ENCODE results near the gene GSK3B. TPM values are rescaled to one million over a fixed set of nuclear protein-coding genes. Genes with fewer than 3 reads are reported as not detected.
A peak's percentile ranks its signal among the peaks of the same experiment; 100 is the strongest.

The GSK3B gene
- polyA plus RNA-seq, 3 donors, result 16.2 to 20.6 (median 20.5) TPM

DNA sequence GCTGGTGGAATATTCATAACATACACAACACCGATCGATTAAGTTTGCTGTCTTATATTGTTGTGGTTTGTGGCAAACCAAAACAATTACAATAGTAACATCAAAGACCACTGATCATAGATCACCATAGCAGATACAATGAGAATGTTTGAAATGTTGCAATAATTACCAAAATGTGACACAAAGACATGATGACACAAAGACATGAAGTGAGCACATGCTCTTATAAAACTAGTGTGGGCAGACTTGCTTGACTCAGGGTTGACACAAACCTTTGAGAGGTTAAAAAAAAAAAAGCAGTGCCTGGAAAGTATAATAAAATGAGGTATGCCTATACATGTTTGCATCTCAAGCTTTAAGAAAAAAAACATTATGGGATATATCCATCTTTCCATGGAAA lies 182.0 kb downstream of the GSK3B start:
- Histone ChIP-seq H3K9me3 (replicated peaks in 1 of 2; ENCODE audit: control insufficient read depth in 1 of 2, insufficient read depth in 1 of 2, low read length in 2 of 2) (no peaks in the 10 kb centered on the region), H2AFZ (ENCODE audit: insufficient read depth, low read depth, low read length, poor library complexity, severe bottlenecking) (no peak overlapping the region), H3K27me3 (ENCODE audit: control insufficient read depth in 2 of 2, insufficient read depth in 2 of 2, low read length in 2 of 2) (no peaks in the 10 kb centered on the region), H3K4me2 (replicated peaks; ENCODE audit: extremely low read depth, low read length, poor library complexity, severe bottlenecking) (no peak overlapping the region), H3K79me2 (ENCODE audit: insufficient read depth, low read length) (no peaks in the 10 kb centered on the region), H3K4me1 (ENCODE audit: control insufficient read depth in 1 of 2, insufficient read depth in 2 of 2, low read length in 2 of 2) (no peaks in the 10 kb centered on the region), H3K4me3 (replicated peaks in 1 of 3; ENCODE audit: low read depth in 2 of 3, low read length in 3 of 3) (no peak overlapping the region), H4K20me1 (ENCODE audit: insufficient read depth, low read length) (no peaks in the 10 kb centered on the region), H3K9ac (ENCODE audit: insufficient read depth, low read length, poor library complexity, severe bottlenecking) (no peak overlapping the region), H3K27ac (ENCODE audit: low read depth in 1 of 2, low read length in 2 of 2) (no peak overlapping the region), H3K36me3 (replicated peaks in 1 of 2; ENCODE audit: control insufficient read depth in 1 of 2, insufficient read depth in 2 of 2, low read length in 2 of 2) (peaks cover 32 to 87% of the 10 kb centered on the region in 2 donors)
- Mint-ChIP-seq H3K4me3 (no peak overlapping the region), H3K27me3 (ENCODE audit: low read depth in 3 of 3) (no peaks in the 10 kb centered on the region), H3K9me3 (no peaks in the 10 kb centered on the region), H3K4me1 (no peaks in the 10 kb centered on the region), H3K36me3 (peaks cover 60% of the 10 kb centered on the region in 2 donors), H3K27ac (no peak overlapping the region)
- DNase-seq, result no peak
- intact Hi-C loops (cut with micrococcal nuclease), result no loop called here
- no CpG with 5 or more reads among the region's 2 CpGs for WGBS (ENCODE audit: insufficient coverage)
- TF ChIP-seq, protein P1, sequence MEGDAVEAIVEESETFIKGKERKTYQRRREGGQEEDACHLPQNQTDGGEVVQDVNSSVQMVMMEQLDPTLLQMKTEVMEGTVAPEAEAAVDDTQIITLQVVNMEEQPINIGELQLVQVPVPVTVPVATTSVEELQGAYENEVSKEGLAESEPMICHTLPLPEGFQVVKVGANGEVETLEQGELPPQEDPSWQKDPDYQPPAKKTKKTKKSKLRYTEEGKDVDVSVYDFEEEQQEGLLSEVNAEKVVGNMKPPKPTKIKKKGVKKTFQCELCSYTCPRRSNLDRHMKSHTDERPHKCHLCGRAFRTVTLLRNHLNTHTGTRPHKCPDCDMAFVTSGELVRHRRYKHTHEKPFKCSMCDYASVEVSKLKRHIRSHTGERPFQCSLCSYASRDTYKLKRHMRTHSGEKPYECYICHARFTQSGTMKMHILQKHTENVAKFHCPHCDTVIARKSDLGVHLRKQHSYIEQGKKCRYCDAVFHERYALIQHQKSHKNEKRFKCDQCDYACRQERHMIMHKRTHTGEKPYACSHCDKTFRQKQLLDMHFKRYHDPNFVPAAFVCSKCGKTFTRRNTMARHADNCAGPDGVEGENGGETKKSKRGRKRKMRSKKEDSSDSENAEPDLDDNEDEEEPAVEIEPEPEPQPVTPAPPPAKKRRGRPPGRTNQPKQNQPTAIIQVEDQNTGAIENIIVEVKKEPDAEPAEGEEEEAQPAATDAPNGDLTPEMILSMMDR (IDR thresholded peaks at IDR 0.05), result no peak

DNA sequence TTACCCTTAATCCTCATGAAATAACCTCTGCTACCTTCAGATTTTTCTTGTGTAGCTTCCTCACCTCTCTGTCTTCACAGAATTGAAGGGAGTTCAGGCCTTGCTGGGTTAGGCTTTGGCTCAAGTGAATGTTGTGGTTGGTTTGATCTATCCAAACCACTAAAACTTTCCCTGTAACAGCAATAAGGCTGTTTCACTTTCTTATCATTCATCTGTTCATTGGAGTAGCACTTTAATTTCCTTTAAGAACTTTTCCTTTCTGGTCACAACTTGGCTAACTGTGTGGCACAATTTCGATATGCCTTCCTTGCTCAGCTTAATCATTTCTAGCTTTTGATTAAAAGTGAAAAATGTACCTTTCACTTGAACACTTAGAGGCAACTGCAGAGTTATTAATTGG lies 182.5 kb downstream of the GSK3B start:
- H2AFZ ChIP-seq (ENCODE audit: insufficient read depth, low read depth, low read length, poor library complexity, severe bottlenecking), result no peak overlapping the region
- no peak overlapping the region for H3K4me3 Mint-ChIP-seq

More for the DNA sequence above, 182.5 kb downstream of the GSK3B start:
- H3K36me3 ChIP-seq (replicated peaks in 1 of 2; ENCODE audit: control insufficient read depth in 1 of 2, insufficient read depth in 2 of 2, low read length in 2 of 2), result peaks cover 32 to 91% of the 10 kb centered on the region in 2 donors
- WGBS (ENCODE audit: insufficient coverage), result 83% methylated on average over 1 of the region's 1 CpG
- H3K79me2 ChIP-seq (ENCODE audit: insufficient read depth, low read length), result no peaks in the 10 kb centered on the region
- H3K4me1 ChIP-seq (ENCODE audit: control insufficient read depth in 1 of 2, insufficient read depth in 2 of 2, low read length in 2 of 2), result no peaks in the 10 kb centered on the region
- H3K9me3 ChIP-seq (replicated peaks in 1 of 2; ENCODE audit: control insufficient read depth in 1 of 2, insufficient read depth in 1 of 2, low read length in 2 of 2), result no peaks in the 10 kb centered on the region
- H3K9me3 Mint-ChIP-seq, result no peaks in the 10 kb centered on the region
- no peaks in the 10 kb centered on the region for H3K27me3 ChIP-seq (ENCODE audit: control insufficient read depth in 2 of 2, insufficient read depth in 2 of 2, low read length in 2 of 2)
- H3K27me3 Mint-ChIP-seq (ENCODE audit: low read depth in 3 of 3), result no peaks in the 10 kb centered on the region
- H3K4me3 ChIP-seq (replicated peaks in 1 of 3; ENCODE audit: low read depth in 2 of 3, low read length in 3 of 3), result no peak overlapping the region
- H3K4me1 Mint-ChIP-seq, result no peaks in the 10 kb centered on the region
- peaks cover 60 to 61% of the 10 kb centered on the region in 2 donors for H3K36me3 Mint-ChIP-seq
- H3K9ac ChIP-seq (ENCODE audit: insufficient read depth, low read length, poor library complexity, severe bottlenecking), result no peak overlapping the region
- no peak overlapping the region for H3K27ac ChIP-seq (ENCODE audit: low read depth in 1 of 2, low read length in 2 of 2)
- intact Hi-C loops (cut with micrococcal nuclease), result no loop called here
- peak overlapping the region in 2 of 7 donors; percentile 36 to 39 for H3K27ac Mint-ChIP-seq
- H4K20me1 ChIP-seq (ENCODE audit: insufficient read depth, low read length), result no peaks in the 10 kb centered on the region
- TF ChIP-seq, protein P1 (IDR thresholded peaks at IDR 0.05), result no peak
- no peak overlapping the region for H3K4me2 ChIP-seq (replicated peaks; ENCODE audit: extremely low read depth, low read length, poor library complexity, severe bottlenecking)
- no peak for DNase-seq

Data from CD14-positive monocyte (primary cell).